ENCODE measurements around the gene MYOM1.

Gene MYOM1

DNA sequence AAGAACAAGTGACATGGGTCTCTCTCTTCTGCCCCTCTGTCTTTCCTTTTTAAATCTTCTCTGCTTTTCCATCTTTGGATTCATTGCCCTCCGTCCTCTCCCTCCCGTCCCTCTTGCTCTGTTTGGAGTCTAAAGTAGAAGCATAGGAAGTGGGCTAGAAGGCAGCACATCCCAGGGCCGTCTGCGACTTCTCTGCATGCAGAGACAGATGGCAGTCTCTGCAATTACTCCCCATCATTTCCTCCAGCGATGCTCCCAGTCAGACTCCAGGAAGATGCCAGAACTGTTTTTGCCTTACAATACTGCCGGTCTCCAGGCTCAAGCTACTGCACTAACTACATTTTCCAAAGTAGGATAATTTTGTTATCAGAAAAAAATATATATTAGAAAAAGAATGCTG, 171.6 kb downstream of the MYOM1 start:
- no peak for DNase-seq (ENCODE audit: extremely low spot score)
- ChIA-PET POLR2A (no interaction called here), CTCF (no interaction called here)
- TF ChIP-seq L3MBTL2 (conservative IDR thresholded peaks at IDR 0.05) = no peak
- no peak for TF ChIP-seq FOXA1 (IDR thresholded peaks at IDR 0.05)
- TF ChIP-seq BHLHE40 (IDR thresholded peaks at IDR 0.05; ENCODE audit: borderline replicate concordance) = no peak
- TF ChIP-seq ARNT (IDR thresholded peaks at IDR 0.05) = no peak
- TF ChIP-seq, protein P1, sequence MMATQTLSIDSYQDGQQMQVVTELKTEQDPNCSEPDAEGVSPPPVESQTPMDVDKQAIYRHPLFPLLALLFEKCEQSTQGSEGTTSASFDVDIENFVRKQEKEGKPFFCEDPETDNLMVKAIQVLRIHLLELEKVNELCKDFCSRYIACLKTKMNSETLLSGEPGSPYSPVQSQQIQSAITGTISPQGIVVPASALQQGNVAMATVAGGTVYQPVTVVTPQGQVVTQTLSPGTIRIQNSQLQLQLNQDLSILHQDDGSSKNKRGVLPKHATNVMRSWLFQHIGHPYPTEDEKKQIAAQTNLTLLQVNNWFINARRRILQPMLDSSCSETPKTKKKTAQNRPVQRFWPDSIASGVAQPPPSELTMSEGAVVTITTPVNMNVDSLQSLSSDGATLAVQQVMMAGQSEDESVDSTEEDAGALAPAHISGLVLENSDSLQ (IDR thresholded peaks at IDR 0.05) = no peak
- no peak for TF ChIP-seq SUZ12 (IDR thresholded peaks at IDR 0.05)
- TF ChIP-seq HDGF (IDR thresholded peaks at IDR 0.05; ENCODE audit: borderline replicate concordance) = no peak
- TF ChIP-seq FOXM1 (IDR thresholded peaks at IDR 0.05; ENCODE audit: borderline replicate concordance) = no peak
- no peak for TF ChIP-seq NFRKB (IDR thresholded peaks at IDR 0.05)
- TF ChIP-seq TARDBP (IDR thresholded peaks at IDR 0.05) = no peak
- TF ChIP-seq CTBP1 (IDR thresholded peaks at IDR 0.05; ENCODE audit: borderline replicate concordance) = no peak
- no peak for TF ChIP-seq LEF1 (IDR thresholded peaks at IDR 0.05; ENCODE audit: borderline replicate concordance)
- no peak for TF ChIP-seq ELF4 (IDR thresholded peaks at IDR 0.05)
- no peak for TF ChIP-seq SP1 (IDR thresholded peaks at IDR 0.05)
- no peak for TF ChIP-seq FOXK2 (IDR thresholded peaks at IDR 0.05)
- no peak for TF ChIP-seq ZNF384 (IDR thresholded peaks at IDR 0.05)

DNA sequence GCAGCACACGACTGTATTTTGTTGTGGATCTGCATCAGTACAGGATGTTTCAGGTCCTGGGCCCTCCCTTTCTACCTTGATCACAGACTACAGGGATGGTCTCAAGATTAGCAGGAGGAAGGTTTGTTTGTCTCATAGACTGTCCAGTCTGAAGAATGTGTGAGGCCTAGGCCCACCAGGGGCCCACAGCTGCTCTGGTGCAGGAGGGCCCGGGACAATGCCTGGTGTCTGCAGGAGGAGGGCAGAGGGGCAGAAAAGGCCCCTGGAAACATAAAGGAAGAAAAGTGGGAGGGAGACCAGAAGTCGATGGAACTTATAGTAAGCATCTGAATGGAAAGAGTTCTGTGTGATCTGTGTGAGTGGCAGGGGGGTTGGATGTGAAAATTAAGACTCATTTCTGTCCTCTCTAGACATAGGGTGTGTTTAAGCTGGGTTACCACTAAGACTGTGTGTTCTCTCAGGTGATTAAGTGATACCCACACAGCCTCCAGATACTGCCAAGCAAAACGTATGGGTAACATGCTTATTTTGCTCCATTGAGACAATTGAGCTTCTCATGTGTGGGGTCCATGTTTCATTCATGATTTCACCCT, 173.5 kb downstream of the MYOM1 start:
- POLR2A ChIA-PET = no interaction called here
- no peak for DNase-seq (ENCODE audit: extremely low spot score)
- CTCF ChIA-PET = no interaction called here
- TF ChIP-seq ARNT (IDR thresholded peaks at IDR 0.05) = no peak
- TF ChIP-seq TARDBP (IDR thresholded peaks at IDR 0.05) = no peak
- TF ChIP-seq SP1 (IDR thresholded peaks at IDR 0.05) = no peak
- TF ChIP-seq FOXA1 (IDR thresholded peaks at IDR 0.05) = no peak
- TF ChIP-seq HDGF (IDR thresholded peaks at IDR 0.05; ENCODE audit: borderline replicate concordance) = no peak
- no peak for TF ChIP-seq L3MBTL2 (conservative IDR thresholded peaks at IDR 0.05)
- TF ChIP-seq SUZ12 (IDR thresholded peaks at IDR 0.05) = no peak
- no peak for TF ChIP-seq FOXM1 (IDR thresholded peaks at IDR 0.05; ENCODE audit: borderline replicate concordance)
- no peak for TF ChIP-seq NFRKB (IDR thresholded peaks at IDR 0.05)

- CTCF ChIA-PET = no interaction called here
- no peak for TF ChIP-seq TARDBP (IDR thresholded peaks at IDR 0.05)
- no peak for TF ChIP-seq LEF1 (IDR thresholded peaks at IDR 0.05; ENCODE audit: borderline replicate concordance)
- TF ChIP-seq ZNF384 (IDR thresholded peaks at IDR 0.05) = no peak
- TF ChIP-seq SUZ12 (IDR thresholded peaks at IDR 0.05) = no peak
- DNase-seq (ENCODE audit: extremely low spot score) = no peak
- POLR2A ChIA-PET = no interaction called here
These were observed 174.7 kb downstream of the MYOM1 start for GRCh38 chr18:3044931-3045698.

DNA sequence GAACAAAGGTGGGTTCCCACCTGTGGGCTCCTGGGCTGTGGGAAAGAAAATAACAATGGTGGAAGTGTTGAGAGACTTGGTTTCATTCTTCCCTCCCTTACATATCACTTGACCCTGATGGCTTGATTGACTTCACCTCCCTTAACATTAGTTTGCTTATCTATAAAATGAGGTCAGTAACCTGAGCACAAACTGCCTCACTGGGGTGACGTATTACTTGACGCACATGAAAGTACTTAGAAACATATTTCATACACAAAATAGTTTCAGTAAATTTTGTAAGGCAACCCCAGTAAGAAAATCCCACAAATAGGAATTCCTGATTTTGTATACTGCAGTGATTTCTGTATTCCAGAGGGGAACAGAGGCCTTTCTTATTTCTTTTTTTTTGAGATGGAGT, 177.4 kb downstream of the MYOM1 start:
- ChIA-PET CTCF (no interaction called here), POLR2A (no interaction called here)
- no peak for TF ChIP-seq L3MBTL2 (conservative IDR thresholded peaks at IDR 0.05)
- TF ChIP-seq FOXA1 (IDR thresholded peaks at IDR 0.05) = no peak
- no peak for TF ChIP-seq SUZ12 (IDR thresholded peaks at IDR 0.05)
- no peak for TF ChIP-seq ARNT (IDR thresholded peaks at IDR 0.05)
- TF ChIP-seq, protein P1 (IDR thresholded peaks at IDR 0.05) = no peak
- TF ChIP-seq FOXM1 (IDR thresholded peaks at IDR 0.05; ENCODE audit: borderline replicate concordance) = no peak
- no peak for TF ChIP-seq TARDBP (IDR thresholded peaks at IDR 0.05)
- TF ChIP-seq ZNF384 (IDR thresholded peaks at IDR 0.05) = no peak
- TF ChIP-seq ELF4 (IDR thresholded peaks at IDR 0.05) = no peak
- no peak for TF ChIP-seq CTBP1 (IDR thresholded peaks at IDR 0.05; ENCODE audit: borderline replicate concordance)
- TF ChIP-seq NFRKB (IDR thresholded peaks at IDR 0.05) = no peak
- no peak for TF ChIP-seq FOXK2 (IDR thresholded peaks at IDR 0.05)
- no peak for TF ChIP-seq BHLHE40 (IDR thresholded peaks at IDR 0.05; ENCODE audit: borderline replicate concordance)
- no peak for TF ChIP-seq SP1 (IDR thresholded peaks at IDR 0.05)
- TF ChIP-seq HDGF (IDR thresholded peaks at IDR 0.05; ENCODE audit: borderline replicate concordance) = no peak
- DNase-seq (ENCODE audit: extremely low spot score) = no peak

GRCh38 chr18:3041843-3042242, 177.9 kb downstream of the MYOM1 start:
- CTCF ChIA-PET = interaction anchor here (1.2 kb wide), 1 partner anchor 21 kb away, joined by 3 read pairs; no protein-coding TSS in a partner anchor
- POLR2A ChIA-PET = no interaction called here
- TF ChIP-seq LEF1 (IDR thresholded peaks at IDR 0.05; ENCODE audit: borderline replicate concordance) = no peak
- TF ChIP-seq, protein P1 (IDR thresholded peaks at IDR 0.05) = peak; percentile 58; the same call in 1 of the 2 replicates
- no peak for DNase-seq (ENCODE audit: extremely low spot score)

- ChIA-PET CTCF (interaction anchor here (1.2 kb wide), 1 partner anchor 22 kb away, joined by 3 read pairs; no protein-coding TSS in a partner anchor), POLR2A (no interaction called here)
- no peak for DNase-seq (ENCODE audit: extremely low spot score)
- TF ChIP-seq CTBP1 (IDR thresholded peaks at IDR 0.05; ENCODE audit: borderline replicate concordance) = no peak
- TF ChIP-seq ARNT (IDR thresholded peaks at IDR 0.05) = no peak
- TF ChIP-seq HDGF (IDR thresholded peaks at IDR 0.05; ENCODE audit: borderline replicate concordance) = no peak
- no peak for TF ChIP-seq ELF4 (IDR thresholded peaks at IDR 0.05)
- no peak for TF ChIP-seq BHLHE40 (IDR thresholded peaks at IDR 0.05; ENCODE audit: borderline replicate concordance)
- no peak for TF ChIP-seq SP1 (IDR thresholded peaks at IDR 0.05)
These were observed 178.9 kb downstream of the MYOM1 start for GRCh38 chr18:3040881-3041280.
